Skeletal muscle tissue (tissue), 4 donors: ENCODE measurements around the gene AOC2. TPM values are rescaled to one million over a fixed set of nuclear protein-coding genes. Genes with fewer than 3 reads are reported as not detected.

Experiments
- H3K27ac ChIP-seq: one replicate; pipeline ENCODE4 v1.7.0; 2013; ENCODE audit warnings: mild to moderate bottlenecking, low read depth, low read length, inconsistent platforms
- H3K27me3 ChIP-seq, 3 donors: one replicate each; pipeline ENCODE4 v1.7.0; 2013; ENCODE audit warnings: low read length in 3 of 3; ENCODE audit not compliant: control insufficient read depth in 3 of 3, insufficient read depth in 3 of 3
- H3K36me3 ChIP-seq, 3 donors: one replicate each; pipeline ENCODE4 v1.7.0; 2013; ENCODE audit warnings: low read length in 3 of 3; ENCODE audit not compliant: control insufficient read depth in 3 of 3, insufficient read depth in 3 of 3
- H3K4me1 ChIP-seq, 3 donors: one replicate each; pipeline ENCODE4 v1.7.0; 2013; ENCODE audit warnings: low read length in 3 of 3, mild to moderate bottlenecking in 3 of 3; ENCODE audit not compliant: control insufficient read depth in 3 of 3, insufficient read depth in 3 of 3
- H3K4me3 ChIP-seq, 3 donors: one replicate each; pipeline ENCODE4 v1.7.0; 2013; ENCODE audit warnings: low read length in 3 of 3
- H3K9ac ChIP-seq, 3 donors: one replicate each; pipeline ENCODE4 v1.7.0; 2013; ENCODE audit warnings: low read length in 3 of 3, mild to moderate bottlenecking in 3 of 3, moderate library complexity in 2 of 3, low read depth in 1 of 3
- H3K9me3 ChIP-seq, 3 donors: one replicate each; pipeline ENCODE4 v1.7.0; 2013; ENCODE audit warnings: low read length in 3 of 3; ENCODE audit not compliant: control insufficient read depth in 3 of 3
- total RNA-seq: library from RNA; depleted of rRNA; stranded (reverse); fragments of >200 nt; gene quantifications from one replicate; pipeline ENCODE4 v1.2.3, GENCODE V29; 2014
- donor health status: Osteomylitis.

AOC2 gene
- total RNA-seq: 0.52 TPM

GRCh38 chr17:42844271-42844670 is at the start of gene AOC2:
TSS of gene AOC2 (plus strand) at chr17:42844580. CDS start at chr17:42844627, 47 bp downstream.
- Histone ChIP-seq H3K4me3 (no peak within 1 kb of the TSS), H3K36me3 (peaks cover 38 to 56% (median 44%) of the 10 kb centered on the region in 3 donors), H3K27me3 (no peaks in the 10 kb centered on the region), H3K9ac (no peak within 1 kb of the TSS), H3K9me3 (no peaks in the 10 kb centered on the region), H3K27ac (no peak within 1 kb of the TSS), H3K4me1 (peaks cover 0 to 7% (median 0%) of the 10 kb centered on the region in 3 donors)

GRCh38 chr17:42795061-42795460 is 49.3 kb upstream of the AOC2 start:
- H3K4me3 ChIP-seq: no peak overlapping the region
- peaks cover 8 to 13% (median 11%) of the 10 kb centered on the region in 3 donors for H3K36me3 ChIP-seq
- no peak overlapping the region for H3K27ac ChIP-seq
- H3K27me3 ChIP-seq: peaks cover 0 to 9% (median 0%) of the 10 kb centered on the region in 3 donors
- H3K9ac ChIP-seq: no peak overlapping the region
- no peaks in the 10 kb centered on the region for H3K9me3 ChIP-seq
- peaks cover 19 to 27% (median 22%) of the 10 kb centered on the region in 3 donors for H3K4me1 ChIP-seq

- Histone ChIP-seq H3K4me3 (no peak overlapping the region), H3K4me1 (peaks cover 19 to 27% (median 22%) of the 10 kb centered on the region in 3 donors), H3K27me3 (peaks cover 0 to 5% (median 0%) of the 10 kb centered on the region in 3 donors), H3K9me3 (no peaks in the 10 kb centered on the region), H3K27ac (no peak overlapping the region), H3K36me3 (peaks cover 8 to 13% (median 11%) of the 10 kb centered on the region in 3 donors), H3K9ac (no peak overlapping the region)
Observed at GRCh38 chr17:42795465-42795864, 48.9 kb upstream of the AOC2 start.

GRCh38 chr17:42796066-42796758 is 48.2 kb upstream of the AOC2 start:
- H3K27me3 ChIP-seq: no peaks in the 10 kb centered on the region
- no peaks in the 10 kb centered on the region for H3K9me3 ChIP-seq
- H3K4me3 ChIP-seq: no peak overlapping the region
- H3K9ac ChIP-seq: no peak overlapping the region
- H3K27ac ChIP-seq: no peak overlapping the region
- H3K36me3 ChIP-seq: peaks cover 8 to 13% (median 11%) of the 10 kb centered on the region in 3 donors
- H3K4me1 ChIP-seq: peaks cover 19 to 27% (median 22%) of the 10 kb centered on the region in 3 donors

- Histone ChIP-seq H3K27me3 (no peaks in the 10 kb centered on the region), H3K9ac (peak overlapping the region; percentile 98 to 99 (median 98)), H3K4me3 (peak overlapping the region; percentile 98 to 100 (median 99)), H3K36me3 (peaks cover 8 to 13% (median 11%) of the 10 kb centered on the region in 3 donors), H3K4me1 (peaks cover 19 to 27% (median 22%) of the 10 kb centered on the region in 3 donors), H3K9me3 (no peaks in the 10 kb centered on the region), H3K27ac (no peak overlapping the region)
Observed at GRCh38 chr17:42797067-42798007, 47.0 kb upstream of the AOC2 start.

- Histone ChIP-seq H3K27ac (peak overlapping the region; percentile 66), H3K36me3 (peaks cover 8 to 13% (median 11%) of the 10 kb centered on the region in 3 donors), H3K27me3 (no peaks in the 10 kb centered on the region), H3K4me1 (peaks cover 19 to 27% (median 22%) of the 10 kb centered on the region in 3 donors), H3K4me3 (peak overlapping the region; percentile 98 to 100 (median 99)), H3K9me3 (no peaks in the 10 kb centered on the region), H3K9ac (peak overlapping the region; percentile 98 to 99 (median 98))
Observed at GRCh38 chr17:42798011-42798382, 46.4 kb upstream of the AOC2 start.

- Histone ChIP-seq H3K27me3 (no peaks in the 10 kb centered on the region), H3K9me3 (no peaks in the 10 kb centered on the region), H3K36me3 (peaks cover 8 to 13% (median 11%) of the 10 kb centered on the region in 3 donors), H3K4me3 (peak within 1 kb of the TSS; percentile 98 to 100 (median 99)), H3K27ac (peak within 1 kb of the TSS; percentile 66), H3K9ac (peak within 1 kb of the TSS; percentile 98 to 99 (median 98)), H3K4me1 (peaks cover 19 to 27% (median 22%) of the 10 kb centered on the region in 3 donors)
Observed at GRCh38 chr17:42798383-42799380, 45.7 kb upstream of the AOC2 start, which contains the start of the genes CNTD1 and COA3. TSS of gene CNTD1 (plus strand) at chr17:42798861. CDS start at chr17:42799068, 207 bp downstream. TSS of gene COA3 (minus strand) at chr17:42798704. CDS start at chr17:42798681, 23 bp downstream.

- Histone ChIP-seq H3K9ac (no peak overlapping the region), H3K4me3 (no peak overlapping the region), H3K36me3 (peaks cover 0 to 2% (median 0%) of the 10 kb centered on the region in 3 donors), H3K27ac (no peak overlapping the region), H3K9me3 (no peaks in the 10 kb centered on the region), H3K4me1 (peaks cover 5 to 8% (median 5%) of the 10 kb centered on the region in 3 donors), H3K27me3 (no peaks in the 10 kb centered on the region)
Observed at GRCh38 chr17:42803074-42803883, 41.1 kb upstream of the AOC2 start.
